ENCODE results near the gene BMI1.
"Not testable (repeated sequence)": the region's sequence is repeated elsewhere in the genome, so short reads cannot be mapped to it uniquely, and the experiment has no call there.

DNA sequence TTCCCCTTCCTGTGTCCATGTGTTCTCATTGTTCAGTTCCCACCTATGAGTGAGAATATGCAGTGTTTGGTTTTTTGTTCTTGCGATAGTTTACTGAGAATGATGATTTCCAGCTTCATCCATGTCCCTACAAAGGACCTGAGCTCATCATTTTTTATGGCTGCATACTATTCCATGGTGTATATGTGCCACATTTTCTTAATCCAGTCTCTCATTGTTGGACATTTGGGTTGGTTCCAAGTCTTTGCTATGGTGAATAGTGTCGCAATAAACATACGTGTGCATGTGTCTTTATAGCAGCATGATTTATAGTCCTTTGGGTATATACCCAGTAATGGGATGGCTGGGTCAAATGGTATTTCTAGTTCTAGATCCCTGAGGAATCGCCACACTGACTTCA is 36.9 kb downstream of the BMI1 start:
- TF ChIP-seq, protein P1, sequence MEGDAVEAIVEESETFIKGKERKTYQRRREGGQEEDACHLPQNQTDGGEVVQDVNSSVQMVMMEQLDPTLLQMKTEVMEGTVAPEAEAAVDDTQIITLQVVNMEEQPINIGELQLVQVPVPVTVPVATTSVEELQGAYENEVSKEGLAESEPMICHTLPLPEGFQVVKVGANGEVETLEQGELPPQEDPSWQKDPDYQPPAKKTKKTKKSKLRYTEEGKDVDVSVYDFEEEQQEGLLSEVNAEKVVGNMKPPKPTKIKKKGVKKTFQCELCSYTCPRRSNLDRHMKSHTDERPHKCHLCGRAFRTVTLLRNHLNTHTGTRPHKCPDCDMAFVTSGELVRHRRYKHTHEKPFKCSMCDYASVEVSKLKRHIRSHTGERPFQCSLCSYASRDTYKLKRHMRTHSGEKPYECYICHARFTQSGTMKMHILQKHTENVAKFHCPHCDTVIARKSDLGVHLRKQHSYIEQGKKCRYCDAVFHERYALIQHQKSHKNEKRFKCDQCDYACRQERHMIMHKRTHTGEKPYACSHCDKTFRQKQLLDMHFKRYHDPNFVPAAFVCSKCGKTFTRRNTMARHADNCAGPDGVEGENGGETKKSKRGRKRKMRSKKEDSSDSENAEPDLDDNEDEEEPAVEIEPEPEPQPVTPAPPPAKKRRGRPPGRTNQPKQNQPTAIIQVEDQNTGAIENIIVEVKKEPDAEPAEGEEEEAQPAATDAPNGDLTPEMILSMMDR (IDR thresholded peaks at IDR 0.05; ENCODE audit: extremely low read depth in 1 of 2, insufficient read depth in 1 of 2, low read depth in 1 of 2, low read length in 2 of 2), result not testable (repeated sequence)
- TF ChIP-seq, protein P2, sequence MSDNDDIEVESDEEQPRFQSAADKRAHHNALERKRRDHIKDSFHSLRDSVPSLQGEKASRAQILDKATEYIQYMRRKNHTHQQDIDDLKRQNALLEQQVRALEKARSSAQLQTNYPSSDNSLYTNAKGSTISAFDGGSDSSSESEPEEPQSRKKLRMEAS (IDR thresholded peaks at IDR 0.05; ENCODE audit: insufficient read depth, insufficient read length), result not testable (repeated sequence)
- not testable (repeated sequence) for TF ChIP-seq POLR2A (IDR thresholded peaks at IDR 0.05; ENCODE audit: low read depth, low read length); POLR2AphosphoS5 (IDR thresholded peaks at IDR 0.05; ENCODE audit: insufficient read depth, low read depth, low read length); EZH2 (IDR thresholded peaks at IDR 0.05; ENCODE audit: borderline replicate concordance, low read depth, low read length, severe bottlenecking); JUN (IDR thresholded peaks at IDR 0.05; ENCODE audit: borderline replicate concordance, insufficient read depth, insufficient read length, low read depth); MYC (IDR thresholded peaks at IDR 0.05; ENCODE audit: low read depth, low read length); GATA2 (IDR thresholded peaks at IDR 0.05; ENCODE audit: insufficient read depth, insufficient read length, low read depth, low read length); FOS (IDR thresholded peaks at IDR 0.05; ENCODE audit: borderline replicate concordance, insufficient read depth, low read length)

Data from endothelial cell of umbilical vein (primary cell).